ENCODE results near the gene MAPT. TPM values are rescaled to one million over a fixed set of nuclear protein-coding genes. Genes with fewer than 3 reads are reported as not detected.

MAPT gene
- total RNA-seq, 1 experiment from 2014 or later: 37.5 TPM

DNA sequence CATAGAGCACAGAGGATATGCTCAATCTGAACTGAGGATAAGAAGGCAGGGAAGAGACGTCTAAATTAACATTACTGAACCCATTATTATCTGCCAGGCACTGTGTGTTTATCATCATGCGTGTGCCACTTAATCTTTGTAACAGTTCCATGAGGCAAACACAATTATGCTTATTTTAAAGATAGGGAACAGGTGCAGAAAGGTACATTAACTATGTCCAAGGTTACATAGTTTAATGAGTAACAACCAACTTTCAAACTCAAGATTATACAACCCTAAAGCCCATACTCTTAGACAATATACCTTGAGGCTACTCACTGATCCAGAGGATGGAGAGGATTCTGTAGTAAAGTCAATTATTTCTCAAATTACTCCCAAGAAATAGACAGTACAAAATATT is 147.9 kb downstream of the MAPT start:
- intact Hi-C loops (cut with micrococcal nuclease): no loop called here
- no peak overlapping the region for H2AFZ ChIP-seq (ENCODE audit: low read depth, low read length, poor library complexity, severe bottlenecking)

More for the DNA sequence above, 147.9 kb downstream of the MAPT start:
- Histone ChIP-seq H3K79me2 (ENCODE audit: insufficient read depth, low read length) (peaks cover 31% of the 10 kb centered on the region; the same call in 1 of the 2 replicates), H3K4me3 (replicated peaks in 1 of 2; ENCODE audit: low read depth in 1 of 2, low read length in 2 of 2) (no peak overlapping the region), H3K4me2 (ENCODE audit: low read length) (no peak overlapping the region), H4K20me1 (ENCODE audit: insufficient read depth) (peaks cover 11% of the 10 kb centered on the region; the same call in 1 of the 2 replicates), H3K9me2 (ENCODE audit: insufficient read depth) (no peaks in the 10 kb centered on the region), H3K36me3 (ENCODE audit: control insufficient read depth in 1 of 2, insufficient read depth in 2 of 2, low read length in 2 of 2) (peaks cover 41 to 61% of the 10 kb centered on the region in 2 experiments), H3K4me1 (ENCODE audit: control insufficient read depth in 1 of 2, insufficient read depth in 2 of 2, low read length in 2 of 2) (peaks cover 0 to 9% of the 10 kb centered on the region in 2 experiments; a peak in 2 of 4 replicates), H3K9me3 (ENCODE audit: control insufficient read depth in 1 of 2, insufficient read depth in 1 of 2, low read depth in 1 of 2, low read length in 2 of 2) (no peaks in the 10 kb centered on the region), H3K27ac (ENCODE audit: low read depth, low read length) (no peak overlapping the region), H3K9ac (ENCODE audit: low read length) (no peak overlapping the region), H3K27me3 (ENCODE audit: insufficient read depth, low read length) (no peaks in the 10 kb centered on the region)
- ATAC-seq (no peak), DNase-seq (ENCODE audit: low read depth, low spot score) (no peak)
- ChIA-PET RAD21 (ENCODE audit: low non-redundant PET in 1 of 2, low total read pairs in 2 of 2, uncharacterized antibody in 2 of 2, unreplicated experiment in 2 of 2) (no interaction called here), POLR2A (no interaction called here), CTCF (no interaction called here)
- no TSS peak for BruUV-seq (replicated peaks)
- TF ChIP-seq, protein P1, sequence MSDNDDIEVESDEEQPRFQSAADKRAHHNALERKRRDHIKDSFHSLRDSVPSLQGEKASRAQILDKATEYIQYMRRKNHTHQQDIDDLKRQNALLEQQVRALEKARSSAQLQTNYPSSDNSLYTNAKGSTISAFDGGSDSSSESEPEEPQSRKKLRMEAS (IDR thresholded peaks at IDR 0.05): no peak
- TF ChIP-seq ZBTB33 (IDR thresholded peaks at IDR 0.05; ENCODE audit: extremely low read depth, insufficient replicate concordance, low read length) (no peak), CBX3 (IDR thresholded peaks at IDR 0.05; ENCODE audit: low read depth) (no peak), ELF1 (IDR thresholded peaks at IDR 0.05; ENCODE audit: borderline replicate concordance, low read depth) (no peak), ZFX (IDR thresholded peaks at IDR 0.05) (no peak), EZH2 (IDR thresholded peaks at IDR 0.05) (no peak), EZH2phosphoT487 (IDR thresholded peaks at IDR 0.05; ENCODE audit: borderline replicate concordance) (no peak)
- TF ChIP-seq, protein P2, sequence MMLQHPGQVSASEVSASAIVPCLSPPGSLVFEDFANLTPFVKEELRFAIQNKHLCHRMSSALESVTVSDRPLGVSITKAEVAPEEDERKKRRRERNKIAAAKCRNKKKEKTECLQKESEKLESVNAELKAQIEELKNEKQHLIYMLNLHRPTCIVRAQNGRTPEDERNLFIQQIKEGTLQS (IDR thresholded peaks at IDR 0.05): no peak

Measured in HCT116 (cell line).